Posterior vena cava (tissue), 2 donors: ENCODE measurements around the gene DCAF10. TPM values are rescaled to one million over a fixed set of nuclear protein-coding genes. Genes with fewer than 3 reads are reported as not detected.
A peak's percentile ranks its signal among the peaks of the same experiment; 100 is the strongest.

ENCODE experiments used
- DNase-seq: peaks from one replicate; pipeline ENCODE4 v3.0.0-alpha.2; 2020; ENCODE audit warnings: low spot score
- intact Hi-C, 2 donors: fragments of 100-400 bp; cut with DNase I; formaldehyde crosslinking; loops; one replicate each; pipeline versions ENCODE4 v1.14.1 to v1.14.2; 2022 to 2023
- total RNA-seq, 2 donors: library from RNA; stranded (reverse); fragmentation: NEBNext Ultra II Directional; extraction: Animal tissue kit (Norgen Biotek cat#: 25700); gene quantifications; one replicate each; pipeline ENCODE4 v1.2.1, GENCODE V29; 2021
- donor health status: DM: yes; HTN: yes; CAD: no.
- donor health status: DM: yes; HTN: yes; CAD: no.

DCAF10 gene
- total RNA-seq, 2 donors from 2014 or later: 23.2 to 27.7 TPM

DNA sequence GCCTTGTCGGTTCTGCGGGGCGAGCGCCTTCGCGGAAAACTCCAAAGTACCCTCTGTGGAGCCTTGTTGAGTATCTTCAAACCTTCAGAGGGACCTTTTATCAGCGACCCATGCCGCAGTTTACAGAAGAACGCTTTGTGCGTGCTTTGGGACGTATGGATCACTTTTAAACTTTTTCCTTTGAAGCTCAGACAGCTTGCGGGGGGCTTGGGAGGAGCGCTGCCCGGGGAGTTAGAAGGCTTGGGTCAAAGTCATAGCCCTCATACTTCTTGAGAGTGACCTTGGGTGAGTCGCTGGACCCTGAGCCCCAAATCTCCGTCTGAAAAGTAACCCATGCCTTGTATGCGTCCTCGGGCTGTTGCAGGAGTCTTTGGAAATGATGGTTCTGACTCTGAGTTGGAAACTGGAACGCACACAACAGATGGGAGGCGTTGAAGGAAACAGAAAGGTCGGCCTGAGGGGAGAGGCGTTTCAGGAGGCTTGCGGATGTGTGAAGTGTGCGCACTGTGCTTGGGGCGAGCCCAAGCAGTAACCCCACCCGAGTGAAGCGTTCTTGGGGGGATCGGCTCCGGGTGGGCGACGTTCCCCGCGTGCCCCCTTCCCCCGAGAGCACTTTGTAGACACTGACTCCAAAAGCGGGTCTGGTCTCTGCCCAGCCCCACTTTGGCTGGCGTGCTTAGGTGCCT lies 104.0 kb downstream of the DCAF10 start:
- DNase-seq: no peak
- intact Hi-C loops: no loop called here

- no peak for DNase-seq
- intact Hi-C loops: no loop called here
Measured at GRCh38 chr9:37905131-37905505, 104.5 kb downstream of the DCAF10 start.

DNA sequence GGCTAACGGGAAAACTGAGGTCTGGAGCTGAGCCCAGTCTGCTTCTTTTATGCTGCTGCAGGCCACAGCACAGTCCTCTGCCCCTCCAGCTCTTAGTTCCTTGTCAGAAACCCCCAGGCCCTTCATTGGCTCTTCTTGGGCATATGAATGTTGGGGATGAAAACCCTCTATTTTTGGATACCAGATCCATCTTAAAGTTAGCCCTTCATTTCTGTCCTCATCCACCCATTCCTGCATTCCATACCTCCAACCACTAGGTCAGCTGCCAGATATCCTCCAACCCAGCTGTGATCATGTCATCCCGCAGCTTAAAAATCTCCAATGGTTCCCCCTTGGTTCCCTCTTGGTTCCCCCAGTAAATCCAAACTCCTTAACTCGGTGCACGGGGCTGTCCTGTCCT lies 105.2 kb downstream of the DCAF10 start:
- intact Hi-C loops: no loop called here

DNA sequence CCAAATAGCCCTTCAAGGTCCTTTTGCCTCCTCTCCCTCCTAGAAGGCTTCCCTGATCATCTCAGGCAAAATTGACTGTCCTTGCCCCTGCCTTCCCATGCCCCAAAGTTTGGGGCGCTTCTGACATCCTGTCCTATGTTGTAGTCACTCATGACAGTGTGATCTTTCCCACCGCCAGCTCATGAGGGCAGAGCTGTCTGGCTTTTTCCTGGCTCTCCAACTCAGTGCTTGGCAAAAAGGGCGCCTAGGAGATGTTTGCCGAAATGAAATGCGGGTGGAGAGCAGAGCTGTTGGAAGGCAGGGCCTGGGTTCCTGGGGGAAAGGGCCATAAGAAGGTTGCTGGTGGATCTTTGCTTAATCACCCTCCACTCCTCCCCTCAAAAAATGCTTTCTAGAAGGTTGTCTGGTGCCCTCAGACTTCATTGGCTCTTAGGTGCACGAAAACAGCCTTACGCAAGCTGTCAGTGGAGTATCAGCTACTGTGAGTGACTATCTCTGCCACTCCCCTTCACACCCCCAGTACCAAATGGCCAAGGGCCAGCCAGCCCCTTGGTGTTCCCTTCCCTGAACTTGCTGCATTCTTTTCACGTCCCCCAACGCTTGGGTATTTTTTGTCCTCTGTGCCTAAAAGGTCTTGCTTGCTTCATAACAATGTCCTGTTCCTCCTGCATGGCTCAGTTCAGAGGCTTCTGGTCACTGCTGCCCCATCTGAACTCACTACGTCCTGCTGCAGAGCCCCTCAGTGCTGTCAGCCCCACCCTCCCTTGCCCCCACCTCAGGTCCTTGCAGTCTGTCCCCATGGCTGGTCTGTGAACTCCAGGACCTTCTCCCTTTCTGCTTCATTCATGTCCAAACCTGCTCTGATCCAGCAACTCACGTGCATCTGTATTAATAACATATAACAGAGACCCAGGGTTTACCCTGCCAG lies 106.0 kb downstream of the DCAF10 start:
- intact Hi-C loops: no loop called here
- DNase-seq: no peak

More for the DNA sequence above, 105.2 kb downstream of the DCAF10 start:
- DNase-seq: no peak

GRCh38 chr9:37908283-37908682 lies 107.7 kb downstream of the DCAF10 start:
- DNase-seq: no peak
- intact Hi-C loops: no loop called here

- intact Hi-C loops: no loop called here
- peak; percentile 51 for DNase-seq
Measured at GRCh38 chr9:37908698-37909186, 108.1 kb downstream of the DCAF10 start.

GRCh38 chr9:37909326-37909725 lies 108.7 kb downstream of the DCAF10 start:
- intact Hi-C loops: no loop called here
- peak; percentile 22 for DNase-seq

DNA sequence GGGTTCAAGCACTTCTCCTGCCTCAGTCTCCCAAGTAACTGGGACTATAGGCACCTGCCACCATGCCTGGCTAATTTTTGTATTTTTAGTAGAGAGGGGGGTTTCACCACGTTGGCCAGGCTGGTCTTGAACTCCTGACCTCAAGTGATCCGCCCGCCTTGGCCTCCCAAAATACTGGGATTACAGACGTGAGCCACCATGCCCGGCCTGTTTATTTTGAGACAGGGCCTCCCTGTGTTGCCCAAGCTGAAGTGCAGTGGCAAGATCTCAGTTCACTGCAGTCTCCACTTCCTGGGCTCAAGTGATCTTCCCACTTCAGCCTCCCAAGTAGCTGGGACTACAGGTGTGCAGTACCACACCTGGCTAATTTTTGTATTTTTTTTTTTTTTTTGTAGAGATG lies 109.2 kb downstream of the DCAF10 start:
- peak; percentile 18 for DNase-seq
- intact Hi-C loops: loop anchor here (5.0 kb wide), 2 partner anchors 177 to 452 kb away; no protein-coding TSS in a partner anchor

GRCh38 chr9:37910271-37910670 lies 109.7 kb downstream of the DCAF10 start:
- intact Hi-C loops: loop anchor here (5.0 kb wide), 2 partner anchors 177 to 452 kb away; no protein-coding TSS in a partner anchor
- peak; percentile 5 for DNase-seq

DNA sequence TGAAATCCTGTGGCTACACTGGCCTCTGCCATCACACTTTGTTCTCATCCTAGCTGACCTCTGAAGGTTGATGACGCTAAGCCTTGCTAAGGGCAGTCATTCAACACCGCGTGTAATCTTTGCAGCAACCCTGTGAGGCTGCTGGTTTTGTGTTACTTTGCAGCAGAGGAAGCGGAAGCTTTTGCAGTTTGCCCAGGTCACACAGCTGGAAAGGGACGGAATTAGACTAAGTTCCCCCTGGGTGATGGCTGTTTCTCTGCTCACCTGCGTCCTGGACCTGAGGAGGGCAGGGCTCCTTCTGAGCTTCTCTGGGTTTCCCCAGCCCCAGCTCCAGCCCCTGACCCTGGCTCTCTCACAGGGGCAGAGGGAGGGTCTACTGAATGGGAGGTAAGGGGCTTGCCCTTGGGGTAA lies 110.7 kb downstream of the DCAF10 start:
- intact Hi-C loops: loop anchor here (5.0 kb wide), 2 partner anchors 176 to 451 kb away; no protein-coding TSS in a partner anchor
- DNase-seq: peak; percentile 41

- DNase-seq: peak; percentile 92
Measured at GRCh38 chr9:37913480-37914153, 113.0 kb downstream of the DCAF10 start.

DNA sequence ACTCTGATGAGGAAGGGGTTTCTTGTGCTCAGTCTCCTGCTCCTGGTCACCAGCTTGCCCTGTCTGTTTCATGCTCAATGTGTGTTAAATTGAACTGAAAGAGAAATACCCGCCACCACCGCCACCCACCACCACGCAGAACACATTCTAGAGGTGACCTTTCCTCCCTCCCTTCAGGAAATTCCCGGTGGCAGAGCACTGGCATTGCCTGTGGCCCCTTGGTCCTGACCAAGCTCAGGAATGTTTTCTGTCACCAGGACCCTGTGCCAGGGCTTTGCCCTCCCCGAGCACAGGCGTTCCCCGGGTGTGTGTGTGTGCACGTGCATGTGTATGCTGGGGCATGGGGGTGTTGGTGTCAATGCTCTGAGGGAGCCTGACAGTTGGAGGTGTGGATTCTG lies 113.6 kb downstream of the DCAF10 start:
- intact Hi-C loops: loop anchor here (5.0 kb wide), 2 partner anchors 173 to 448 kb away; no protein-coding TSS in a partner anchor
- DNase-seq: no peak

More at GRCh38 chr9:37913480-37914153, 113.0 kb downstream of the DCAF10 start:
- intact Hi-C loops: loop anchor here (5.0 kb wide), 2 partner anchors 174 to 449 kb away; no protein-coding TSS in a partner anchor

GRCh38 chr9:37914701-37915358 lies 114.2 kb downstream of the DCAF10 start:
- intact Hi-C loops: loop anchor here (5.0 kb wide), 3 partner anchors 152 to 447 kb away; partner anchors contain the start of gene SHB (in 1 of the 2)
- peak; percentile 65 for DNase-seq

- peak; percentile 53 for DNase-seq
- intact Hi-C loops: loop anchor here in 1 of 2 donors (5.0 kb wide), 1 partner anchor 151 kb away; the partner anchor contains the start of gene SHB
Measured at GRCh38 chr9:37915911-37916470, 115.4 kb downstream of the DCAF10 start.

DNA sequence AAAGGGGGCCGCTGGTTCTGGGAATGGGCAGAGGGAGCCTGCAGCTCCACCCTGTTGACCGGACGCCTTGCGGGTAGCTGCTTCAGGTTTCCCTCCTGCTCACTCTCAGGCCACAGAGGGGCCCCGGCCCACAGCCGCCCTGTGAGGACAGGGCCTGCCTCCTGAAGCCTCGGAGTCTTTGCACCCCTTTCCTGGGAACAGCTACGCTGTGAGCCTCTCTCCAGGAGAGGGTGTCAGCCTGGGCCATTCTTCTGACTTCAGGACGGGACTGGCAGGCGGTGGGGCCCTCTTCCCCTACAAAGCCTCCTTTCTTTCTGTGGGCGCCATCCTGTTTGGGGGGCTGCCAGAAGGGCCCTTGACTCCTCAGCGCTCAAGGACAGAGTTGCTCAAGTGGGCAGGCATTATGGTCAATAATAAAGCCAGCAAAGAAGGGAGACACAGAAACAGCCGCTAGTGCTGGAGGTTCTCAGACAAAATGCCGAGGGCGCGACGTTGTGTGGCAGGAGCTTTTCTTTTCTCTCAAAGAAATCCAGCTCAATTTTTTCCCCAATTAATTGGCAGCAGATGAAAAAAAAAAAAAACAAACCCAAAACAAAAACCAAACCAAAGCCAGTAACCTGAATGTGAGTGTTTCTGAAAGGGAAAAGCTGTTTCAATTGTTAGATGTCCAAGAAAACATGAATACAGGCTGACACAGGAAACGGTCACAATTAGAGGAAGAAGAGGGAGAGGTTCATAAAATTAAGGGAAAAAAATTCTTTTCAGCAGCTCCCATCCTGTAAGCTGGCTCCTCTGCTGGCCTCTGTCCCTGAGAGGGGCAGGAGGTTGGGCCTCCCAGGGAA lies 116.1 kb downstream of the DCAF10 start:
- peak; percentile 74 for DNase-seq
- intact Hi-C loops: loop anchor here in 1 of 2 donors (5.0 kb wide), 1 partner anchor 151 kb away; the partner anchor contains the start of gene SHB
